Adrenal gland (tissue), 12 donors: Measurements from ENCODE around the gene MYH7. TPM values are rescaled to one million over a fixed set of nuclear protein-coding genes. Genes with fewer than 3 reads are reported as not detected.

ENCODE experiments used
- DNase-seq, 7 donors: peaks; one replicate each; pipeline ENCODE4 v3.0.0-alpha.2; 2019 to 2020
- H3K27ac ChIP-seq, 5 donors: fragments of 200-600 bp; sonication (generic) in 4 of 5; 1 replicate in 3 of 5; 2 replicates in 2 of 5; pipeline versions ENCODE4 v1.5.1 to v1.8.0; 2016 to 2020; ENCODE audit warnings: mild to moderate bottlenecking in 1 of 5
- H3K27me3 ChIP-seq: fragments of 200-600 bp; 2 replicates; pipeline ENCODE4 v1.8.0; 2021
- H3K36me3 ChIP-seq, 2 donors: fragments of 200-600 bp; replicated peaks in 1 of 2; 1 replicate in 1 of 2; 2 replicates in 1 of 2; pipeline versions ENCODE4 v1.5.1 to v1.8.0; 2018 to 2022
- H3K4me1 ChIP-seq, 2 donors: fragments of 200-600 bp; replicated peaks in 1 of 2; 1 replicate in 1 of 2; 2 replicates in 1 of 2; pipeline versions ENCODE4 v1.5.1 to v1.8.0; 2018 to 2021
- H3K4me3 ChIP-seq, 4 donors: fragments of 200-600 bp; sonication (generic) in 3 of 4; one replicate each; pipeline ENCODE4 v1.5.1; 2016 to 2018
- H3K9me3 ChIP-seq, 3 donors: fragments of 200-600 bp; sonication (generic) in 1 of 3; replicated peaks in 1 of 3; 1 replicate in 2 of 3; 2 replicates in 1 of 3; pipeline versions ENCODE4 v1.5.1 to v1.8.0; 2016 to 2021
- CTCF ChIP-seq, 6 experiments: fragments of 450-650 bp in 4 of 6; fragments of 200-600 bp in 2 of 6; sonication (generic) in 1 of 6; IDR thresholded peaks; 1 replicate in 5 of 6; 2 replicates in 1 of 6; pipeline versions ENCODE4 v1.5.1 to v1.8.0; 2016 to 2021; ENCODE audit warnings: antibody characterized with exemption in 6 of 6, mild to moderate bottlenecking in 2 of 6, moderate library complexity in 1 of 6
- POLR2A ChIP-seq, 2 donors: fragments of 450-650 bp; IDR thresholded peaks; one replicate each; pipeline ENCODE4 v1.6.1; 2017; ENCODE audit warnings: antibody characterized with exemption in 2 of 2, mild to moderate bottlenecking in 2 of 2, moderate library complexity in 1 of 2
- WGBS, 4 donors: extraction: QIAGEN DNeasy Blood & Tissue Kit in 2 of 4; methylation state at CpG; one replicate each; pipeline versions ENCODE4 v1.1.5 to v1.1.7; 2013 to 2017; 5-methylcytosine and 5-hydroxymethylcytosine counted together
- intact Hi-C, 2 donors: fragments of 100-400 bp; cut with DNase I; formaldehyde crosslinking; loops; one replicate each; pipeline versions ENCODE4 v1.14.1 to v1.15.0; 2022 to 2023
- polyA plus RNA-seq, 3 donors: library from polyadenylated mRNA; stranded (reverse); fragments of 200-250 nt in 2 of 3; fragments of 350-450 nt in 1 of 3; fragmentation: Illumina TruSeq in 1 of 3; extraction: RNeasy Lipid Tissue Mini Kit (QIAGEN cat#74804) in 1 of 3; gene quantifications; one replicate each; pipeline ENCODE4 v1.2.3, GENCODE V29; 2013 to 2014
- total RNA-seq, 9 donors: library from RNA; depleted of rRNA in 4 of 9; stranded (reverse); fragments of >200 nt in 4 of 9; fragments of 120-200 nt in 1 of 9; fragmentation: NEBNext Ultra II Directional in 1 of 9; extraction: Animal tissue kit (Norgen Biotek cat#: 25700) in 1 of 9; gene quantifications; one replicate each; pipeline versions ENCODE4 v1.1.0 to v1.2.4, GENCODE V29; 2013 to 2023
- donor health status: healthy with polysubstance abuse.
- donor health status: Bipolar disorder and iron deficiency.
- donor health status: DM: yes; HTN: yes; CAD: no.
- donor health status: DM: no; HTN: no; CAD: no.
- donor health status: DM: no; HTN: no; CAD: no.
- donor health status: DM: yes; HTN: yes; CAD: no.

MYH7 gene
- total and polyA plus RNA-seq, 12 donors: 0.06 to 7.1 (median 0.64) TPM; not detected in 4

DNA sequence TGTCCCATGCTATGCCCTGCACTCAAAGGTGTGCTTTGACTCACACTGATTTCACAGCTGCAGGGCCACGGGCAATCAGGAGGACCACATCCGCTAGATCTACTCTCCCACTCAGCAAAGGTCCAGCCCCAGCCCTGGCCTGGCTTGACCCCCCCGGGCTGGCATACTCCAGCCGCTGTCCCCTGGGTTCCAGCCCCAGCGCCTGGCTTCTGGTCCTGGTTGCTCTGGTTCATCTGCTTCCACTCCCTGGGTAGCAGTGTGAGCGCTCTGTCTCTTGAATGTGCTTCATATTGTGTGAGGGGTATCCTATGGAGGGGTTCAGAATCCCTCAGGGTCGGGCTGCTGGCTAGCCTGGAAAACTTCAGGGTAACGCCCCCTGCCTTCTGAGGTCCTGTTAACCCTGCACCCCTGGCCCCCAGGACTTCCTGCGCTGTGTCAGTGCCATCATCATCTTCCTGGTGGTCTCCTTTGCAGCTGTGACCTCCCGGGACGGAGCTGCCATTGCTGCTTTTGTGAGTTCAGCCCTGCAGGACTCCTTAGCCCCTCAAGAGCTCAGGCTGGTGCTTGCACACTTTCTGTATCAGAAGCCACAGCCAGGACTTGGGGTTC lies 56.7 kb downstream of the MYH7 start:
- H3K27me3 ChIP-seq: no peaks in the 10 kb centered on the region
- intact Hi-C loops: loop anchor here in 1 of 2 donors (2.0 to 5.0 kb wide), 2 partner anchors 50 to 111 kb away; no protein-coding TSS in a partner anchor
- no peak for DNase-seq
- TF ChIP-seq POLR2A (IDR thresholded peaks at IDR 0.05): no peak
- no peak for TF ChIP-seq CTCF (IDR thresholded peaks at IDR 0.05)
- H3K27ac ChIP-seq: no peak overlapping the region
- no peaks in the 10 kb centered on the region for H3K36me3 ChIP-seq
- WGBS, 4 donors: 73 to 89% (median 82%) methylated on average over 8 to 11 of the region's 11 CpGs
- no peaks in the 10 kb centered on the region for H3K4me1 ChIP-seq
- no peak overlapping the region for H3K4me3 ChIP-seq
- H3K9me3 ChIP-seq: no peaks in the 10 kb centered on the region

- DNase-seq: no peak
- H3K27ac ChIP-seq: no peak overlapping the region
- no peaks in the 10 kb centered on the region for H3K9me3 ChIP-seq
- H3K4me1 ChIP-seq: no peaks in the 10 kb centered on the region
- intact Hi-C loops: loop anchor here in 1 of 2 donors (2.0 to 5.0 kb wide), 2 partner anchors 49 to 111 kb away; no protein-coding TSS in a partner anchor
- no peaks in the 10 kb centered on the region for H3K36me3 ChIP-seq
- WGBS, 4 donors: 77 to 92% (median 84%) methylated on average over 8 to 14 of the region's 14 CpGs
- no peaks in the 10 kb centered on the region for H3K27me3 ChIP-seq
- TF ChIP-seq POLR2A (IDR thresholded peaks at IDR 0.05) (no peak), CTCF (IDR thresholded peaks at IDR 0.05) (no peak)
- no peak overlapping the region for H3K4me3 ChIP-seq
These were observed 57.6 kb downstream of the MYH7 start for GRCh38 chr14:23377573-23378563.

DNA sequence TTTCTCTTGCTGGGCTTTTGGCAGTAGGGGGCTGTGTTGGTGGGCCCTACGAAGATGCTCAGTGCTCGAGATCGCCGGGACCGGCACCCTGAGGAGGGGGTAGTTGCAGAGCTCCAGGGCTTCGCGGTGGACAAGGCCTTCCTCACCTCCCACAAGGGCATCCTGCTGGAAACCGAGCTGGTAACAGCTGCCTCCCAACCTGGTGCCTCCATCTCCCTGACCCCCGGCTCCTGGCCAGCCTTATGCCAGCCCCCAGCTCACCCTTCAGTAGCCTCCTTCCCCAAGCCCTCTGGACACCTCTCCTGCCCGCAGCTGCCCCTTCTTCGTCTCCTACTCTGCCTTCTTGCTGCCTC lies 58.3 kb downstream of the MYH7 start:
- no peaks in the 10 kb centered on the region for H3K9me3 ChIP-seq
- no peak overlapping the region for H3K4me3 ChIP-seq
- no peaks in the 10 kb centered on the region for H3K27me3 ChIP-seq
- intact Hi-C loops: loop anchor here in 1 of 2 donors (5.0 kb wide), 1 partner anchor 110 kb away; no protein-coding TSS in a partner anchor
- H3K4me1 ChIP-seq: no peaks in the 10 kb centered on the region
- no peak for TF ChIP-seq POLR2A (IDR thresholded peaks at IDR 0.05)
- TF ChIP-seq CTCF (IDR thresholded peaks at IDR 0.05): no peak
- no peak overlapping the region for H3K27ac ChIP-seq
- DNase-seq: no peak
- 44 to 67% (median 65%) methylated on average over 11 of the region's 11 CpGs for WGBS, 4 donors
- no peaks in the 10 kb centered on the region for H3K36me3 ChIP-seq

DNA sequence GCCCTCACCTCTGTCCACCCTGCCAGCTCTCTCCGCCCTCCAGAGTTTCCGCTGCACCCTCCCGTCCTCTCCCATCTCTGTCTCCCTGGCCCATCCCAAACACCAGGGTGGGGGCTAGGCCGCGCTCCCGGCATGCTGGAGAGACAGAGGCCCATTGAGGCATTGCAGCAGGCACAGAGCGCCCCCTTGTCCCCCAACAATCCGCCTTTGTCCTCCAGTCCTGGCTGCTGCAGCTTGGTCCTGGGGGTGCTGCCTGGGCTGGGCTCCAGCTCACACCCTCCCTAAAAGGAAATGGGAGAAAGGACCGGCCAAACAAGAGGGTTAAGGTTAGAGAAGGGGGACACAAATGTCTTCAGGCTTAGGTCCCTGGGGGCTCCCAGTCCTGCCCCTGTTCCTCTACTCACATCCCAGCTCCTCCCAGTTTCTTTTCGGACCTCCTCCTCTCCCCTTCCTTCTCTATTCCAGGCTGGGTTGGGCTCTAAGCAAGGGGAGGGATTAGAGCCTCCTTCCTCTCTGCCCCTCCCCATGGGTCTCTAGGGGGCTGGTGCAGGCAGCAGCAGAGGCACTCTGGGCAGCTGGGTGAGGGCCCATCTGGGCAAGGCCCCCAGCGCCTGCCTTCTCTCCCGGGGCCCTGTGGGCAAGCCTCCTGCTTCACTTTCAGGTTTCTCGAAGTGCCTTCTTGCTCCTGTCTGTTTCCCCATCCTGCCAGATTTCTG lies 58.8 kb downstream of the MYH7 start, which contains the start of gene CMTM5:
Gene CMTM5, plus strand, starts transcription at position 565 of the 716 bp plus-strand sequence. CDS start 206 bp downstream, outside the sequence.
- TF ChIP-seq POLR2A (IDR thresholded peaks at IDR 0.05): no peak
- TF ChIP-seq CTCF (IDR thresholded peaks at IDR 0.05): no peak
- no peak within 1 kb of the TSS for H3K4me3 ChIP-seq
- H3K36me3 ChIP-seq: no peaks in the 10 kb centered on the region
- intact Hi-C loops: loop anchor here in 1 of 2 donors (5.0 kb wide), 1 partner anchor 109 kb away; no protein-coding TSS in a partner anchor
- no peaks in the 10 kb centered on the region for H3K4me1 ChIP-seq
- no peak within 1 kb of the TSS for H3K27ac ChIP-seq
- no peaks in the 10 kb centered on the region for H3K27me3 ChIP-seq
- 53 to 65% (median 58%) methylated on average over 13 of the region's 13 CpGs for WGBS, 4 donors
- no peaks in the 10 kb centered on the region for H3K9me3 ChIP-seq
- DNase-seq: no peak
